HUES48 (cell line): Measurements from ENCODE around the gene LONP1.
A peak's percentile ranks its signal among the peaks of the same experiment; 100 is the strongest.
"Not testable (repeated sequence)": the region's sequence is repeated elsewhere in the genome, so short reads cannot be mapped to it uniquely, and the experiment has no call there.

ENCODE experiments used
- H3K27ac ChIP-seq: one replicate; pipeline ENCODE4 v1.7.0; 2013; ENCODE audit warnings: low read depth, low read length, inconsistent platforms
- H3K27me3 ChIP-seq: 2 replicates; pipeline ENCODE4 v1.6.1; 2013; ENCODE audit warnings: mild to moderate bottlenecking, low read length; ENCODE audit not compliant: control insufficient read depth, insufficient read depth
- H3K36me3 ChIP-seq: 2 replicates; pipeline ENCODE4 v1.6.1; 2013; ENCODE audit warnings: low read length; ENCODE audit not compliant: control insufficient read depth, insufficient read depth
- H3K4me1 ChIP-seq: 2 replicates; pipeline ENCODE4 v1.6.1; 2013; ENCODE audit warnings: mild to moderate bottlenecking, low read length; ENCODE audit not compliant: control insufficient read depth, insufficient read depth
- H3K4me3 ChIP-seq: 2 replicates; pipeline ENCODE4 v1.5.1; 2013; ENCODE audit warnings: mild to moderate bottlenecking, low read depth, low read length
- H3K9ac ChIP-seq: 2 replicates; pipeline ENCODE4 v1.6.1; 2013; ENCODE audit warnings: mild to moderate bottlenecking, low read depth, low read length, moderate library complexity
- H3K9me3 ChIP-seq: 2 replicates; pipeline ENCODE4 v1.6.1; 2013; ENCODE audit warnings: low read length; ENCODE audit not compliant: control insufficient read depth, insufficient read depth

Gene LONP1

DNA sequence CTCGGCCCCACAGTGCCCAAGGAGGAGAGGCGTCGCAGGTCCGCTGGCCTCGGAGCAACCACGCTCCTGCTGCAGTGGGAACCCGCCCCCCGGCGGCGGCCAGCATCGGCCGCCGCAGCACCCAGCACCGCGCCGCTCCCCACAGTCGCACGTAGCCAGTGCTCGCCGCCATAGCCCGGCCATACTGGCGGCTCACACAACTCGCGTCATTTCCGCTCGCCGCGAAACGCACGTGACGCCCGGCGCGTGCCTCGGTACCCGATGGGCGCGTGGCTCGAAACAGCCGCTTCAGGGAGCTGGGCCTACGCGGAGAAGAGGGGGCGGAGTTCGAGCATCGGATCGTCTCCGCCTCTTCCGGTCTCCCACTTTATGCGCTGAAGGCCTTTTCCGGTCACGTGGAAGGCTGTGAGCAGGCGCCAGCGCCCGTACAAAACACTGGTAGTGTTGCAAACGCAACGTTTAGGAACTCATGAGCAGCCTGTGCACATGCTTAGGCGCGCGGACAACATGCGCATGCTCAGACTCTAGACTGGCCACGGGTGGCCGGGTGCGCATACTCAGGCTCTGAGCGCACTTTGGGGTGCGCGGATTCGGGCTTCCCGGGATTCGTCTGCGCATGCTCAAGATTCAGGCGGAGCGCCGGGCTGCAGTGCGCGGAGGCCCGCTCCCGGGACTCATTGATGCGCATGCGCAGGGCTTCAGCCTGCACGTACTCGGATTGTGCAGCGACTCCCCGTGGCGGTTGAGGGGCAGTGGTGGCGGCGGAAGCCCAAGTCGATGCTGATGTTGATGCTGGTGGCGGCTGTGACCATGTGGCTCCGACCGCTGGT is at the start of gene LONP1, which contains the start of gene CATSPERD:
LONP1 (minus strand) TSS at position 186 of the 830 bp plus-strand sequence; CDS start at position 172, 14 bp downstream.
CATSPERD (plus strand) TSS at position 677 of the 830 bp plus-strand sequence; CDS start at position 778, 101 bp downstream.
- Histone ChIP-seq H3K4me1 (peaks cover 9% of the 10 kb centered on the region; the same call in 1 of the 2 replicates), H3K27me3 (no peaks in the 10 kb centered on the region), H3K36me3 (peaks cover 15% of the 10 kb centered on the region), H3K9ac (peak within 1 kb of the TSS; percentile 96), H3K27ac (peak within 1 kb of the TSS; percentile 100), H3K4me3 (peak within 1 kb of the TSS; percentile 82), H3K9me3 (no peaks in the 10 kb centered on the region)

DNA sequence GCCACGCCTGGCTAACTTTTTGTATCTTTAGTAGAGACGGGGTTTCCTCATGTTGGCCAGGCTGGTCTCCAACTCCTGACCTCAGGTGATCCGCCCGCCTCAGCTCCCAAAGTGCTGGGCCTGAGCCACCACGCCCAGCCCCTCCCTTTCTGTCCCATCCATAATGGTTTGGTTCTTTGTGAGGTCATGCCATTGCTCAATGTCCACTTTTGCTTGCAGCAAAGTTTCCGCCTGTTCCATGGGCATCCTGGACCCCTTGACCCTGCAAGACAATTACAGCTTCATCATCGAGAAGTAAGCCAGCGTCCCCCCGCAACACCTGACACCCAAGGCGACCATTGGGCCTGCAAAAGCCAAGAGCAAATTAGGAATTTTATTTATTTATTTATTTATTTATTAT is 48.0 kb upstream of the LONP1 start:
- Histone ChIP-seq H3K4me3 (no peak overlapping the region), H3K4me1 (no peaks in the 10 kb centered on the region), H3K9ac (no peak overlapping the region), H3K27me3 (no peaks in the 10 kb centered on the region), H3K27ac (no peak overlapping the region), H3K36me3 (no peaks in the 10 kb centered on the region), H3K9me3 (no peaks in the 10 kb centered on the region)

DNA sequence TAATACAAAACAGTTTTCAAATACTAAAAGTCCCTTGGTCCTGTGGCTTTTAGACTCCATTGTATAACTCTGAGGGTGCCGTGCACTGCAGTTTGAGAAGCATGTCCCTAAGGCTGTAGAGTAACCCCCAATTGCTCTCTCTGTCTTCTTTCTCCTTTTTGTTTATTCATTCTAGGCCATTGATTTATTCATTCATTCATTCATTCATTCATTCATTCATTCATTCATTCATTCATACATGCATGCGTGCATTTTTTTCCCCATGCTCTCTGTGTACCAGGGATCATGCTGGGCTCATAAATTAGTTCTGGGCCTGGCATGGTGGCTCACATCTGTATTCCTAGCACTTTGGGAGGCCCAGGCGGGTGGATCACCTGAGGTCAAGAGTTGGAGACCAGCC is 45.3 kb upstream of the LONP1 start:
- H3K4me3 ChIP-seq, result no peak overlapping the region
- H3K9me3 ChIP-seq, result no peaks in the 10 kb centered on the region
- no peaks in the 10 kb centered on the region for H3K4me1 ChIP-seq
- H3K36me3 ChIP-seq, result no peaks in the 10 kb centered on the region
- no peak overlapping the region for H3K27ac ChIP-seq
- no peak overlapping the region for H3K9ac ChIP-seq
- H3K27me3 ChIP-seq, result no peaks in the 10 kb centered on the region

- Histone ChIP-seq H3K36me3 (no peaks in the 10 kb centered on the region), H3K9ac (no peak overlapping the region), H3K4me3 (no peak overlapping the region), H3K27me3 (no peaks in the 10 kb centered on the region), H3K27ac (no peak overlapping the region), H3K9me3 (no peaks in the 10 kb centered on the region), H3K4me1 (no peaks in the 10 kb centered on the region)
Observed at GRCh38 chr19:5762608-5763217, 42.8 kb upstream of the LONP1 start.

DNA sequence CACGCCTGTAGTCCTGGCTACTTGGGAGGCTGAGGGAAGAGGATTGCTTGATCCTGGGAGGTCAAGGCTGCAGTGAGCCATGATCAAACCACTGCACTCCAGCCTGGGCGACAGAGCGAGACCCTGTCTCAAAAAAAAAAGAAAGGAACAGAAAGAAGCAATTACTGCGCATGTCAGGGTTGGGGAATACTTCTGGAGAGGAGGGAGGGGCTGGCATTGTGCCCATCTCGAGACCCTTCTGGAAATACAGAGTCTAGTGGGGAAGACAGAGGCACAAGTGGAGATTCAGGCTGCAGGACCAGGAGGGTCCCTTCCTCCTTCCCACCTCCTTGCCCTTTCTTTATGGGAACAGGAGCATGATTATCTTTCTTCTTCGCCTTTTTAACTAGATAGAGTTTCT is 33.8 kb upstream of the LONP1 start:
- Histone ChIP-seq H3K27ac (no peak overlapping the region), H3K4me3 (no peak overlapping the region), H3K27me3 (no peaks in the 10 kb centered on the region), H3K9me3 (no peaks in the 10 kb centered on the region), H3K9ac (no peak overlapping the region), H3K36me3 (no peaks in the 10 kb centered on the region), H3K4me1 (no peaks in the 10 kb centered on the region)

GRCh38 chr19:5751709-5752108 is 31.8 kb upstream of the LONP1 start:
- H3K9ac ChIP-seq, result no peak overlapping the region
- no peak overlapping the region for H3K27ac ChIP-seq
- H3K36me3 ChIP-seq, result no peaks in the 10 kb centered on the region
- H3K27me3 ChIP-seq, result no peaks in the 10 kb centered on the region
- no peaks in the 10 kb centered on the region for H3K4me1 ChIP-seq
- no peaks in the 10 kb centered on the region for H3K9me3 ChIP-seq
- H3K4me3 ChIP-seq, result no peak overlapping the region

DNA sequence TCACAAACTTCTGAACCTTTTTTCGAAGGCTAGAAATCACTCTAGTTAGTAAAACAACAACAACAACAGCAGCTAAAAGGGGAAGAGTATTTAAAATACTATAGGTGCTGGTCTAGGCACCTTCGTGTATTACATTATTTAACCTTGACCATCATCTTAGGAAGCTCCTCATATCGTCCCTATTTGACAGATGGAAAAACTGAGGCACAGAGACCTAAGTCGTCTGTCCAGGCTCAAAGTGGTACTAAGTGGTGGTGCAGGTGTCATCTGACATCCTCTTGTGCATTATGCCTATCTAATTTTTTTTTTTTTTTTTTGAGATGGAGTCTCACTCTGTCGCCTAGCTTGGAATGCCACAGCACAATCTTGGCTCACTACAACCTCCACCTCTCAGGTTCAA is 29.6 kb upstream of the LONP1 start:
- Histone ChIP-seq H3K9ac (no peak overlapping the region), H3K4me3 (no peak overlapping the region), H3K27me3 (no peaks in the 10 kb centered on the region), H3K4me1 (no peaks in the 10 kb centered on the region), H3K9me3 (no peaks in the 10 kb centered on the region), H3K27ac (no peak overlapping the region), H3K36me3 (no peaks in the 10 kb centered on the region)

- not testable (repeated sequence) for H3K27me3 ChIP-seq, H3K9me3 ChIP-seq
Observed at GRCh38 chr19:5748920-5749319, 29.0 kb upstream of the LONP1 start.

GRCh38 chr19:5744999-5745398 is 25.1 kb upstream of the LONP1 start:
- H3K9me3 ChIP-seq, H3K27me3 ChIP-seq, H3K4me1 ChIP-seq, H3K36me3 ChIP-seq, H3K27ac ChIP-seq, H3K9ac ChIP-seq, H3K4me3 ChIP-seq: not testable (repeated sequence)

More at GRCh38 chr19:5748920-5749319, 29.0 kb upstream of the LONP1 start:
- not testable (repeated sequence) for H3K9ac ChIP-seq, H3K27ac ChIP-seq, H3K4me1 ChIP-seq, H3K4me3 ChIP-seq, H3K36me3 ChIP-seq

DNA sequence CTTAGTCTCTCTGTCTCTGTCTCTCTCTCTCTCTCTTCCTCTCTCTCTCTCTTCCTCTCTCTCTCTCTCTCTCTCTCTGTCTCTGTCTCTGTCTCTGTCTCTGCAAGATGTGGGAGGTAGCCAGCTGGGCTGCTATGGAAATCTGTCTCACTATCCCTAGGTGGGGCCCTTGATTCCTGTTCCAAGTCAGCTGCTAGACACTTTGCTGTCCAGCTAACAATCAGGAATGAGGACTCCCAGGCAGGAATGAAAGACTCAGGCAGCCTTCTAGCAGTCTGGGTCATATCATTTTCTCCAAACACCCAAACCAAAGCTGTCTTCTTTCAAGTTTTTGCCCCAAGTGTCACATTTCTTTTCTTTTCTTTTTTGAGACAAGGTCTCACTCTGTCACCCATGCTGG is 23.7 kb upstream of the LONP1 start:
- Histone ChIP-seq H3K36me3 (no peaks in the 10 kb centered on the region), H3K9ac (no peak overlapping the region), H3K4me3 (no peak overlapping the region), H3K9me3 (no peaks in the 10 kb centered on the region), H3K27me3 (no peaks in the 10 kb centered on the region), H3K4me1 (no peaks in the 10 kb centered on the region), H3K27ac (no peak overlapping the region)

- H3K36me3 ChIP-seq, result no peaks in the 10 kb centered on the region
- no peaks in the 10 kb centered on the region for H3K27me3 ChIP-seq
- no peaks in the 10 kb centered on the region for H3K9me3 ChIP-seq
- H3K4me1 ChIP-seq, result no peaks in the 10 kb centered on the region
- H3K4me3 ChIP-seq, result no peak overlapping the region
- no peak overlapping the region for H3K9ac ChIP-seq
- no peak overlapping the region for H3K27ac ChIP-seq
Observed at GRCh38 chr19:5742051-5742450, 22.1 kb upstream of the LONP1 start.
